ENCODE data around the gene RTP2. TPM values are rescaled to one million over a fixed set of nuclear protein-coding genes. Genes with fewer than 3 reads are reported as not detected.

Gene RTP2
- total RNA-seq, 4 donors from 2014 or later = not detected

DNA sequence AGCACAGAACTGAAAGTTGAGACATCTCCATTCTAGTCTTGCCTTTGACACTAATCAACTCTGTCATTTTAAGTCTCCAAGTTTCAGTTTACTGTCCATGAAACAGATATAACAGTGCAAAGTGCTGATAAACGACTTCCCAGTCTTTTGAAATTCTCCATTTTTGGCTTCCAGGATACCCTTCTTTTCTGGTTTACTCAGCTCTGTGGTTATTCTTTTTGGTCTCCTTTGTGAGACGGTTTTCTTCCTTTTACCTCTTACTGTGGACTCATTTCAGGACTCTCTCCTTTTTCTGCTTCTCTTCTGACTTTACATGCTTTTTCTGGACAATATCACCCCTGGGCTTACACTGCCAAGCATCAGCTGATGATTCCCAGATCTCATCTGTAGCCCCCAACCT is 51.1 kb downstream of the RTP2 start:
- ATAC-seq (ENCODE audit: low FRiP score) (no peak), DNase-seq (ENCODE audit: low spot score) (no peak)
- TF ChIP-seq, protein P1, sequence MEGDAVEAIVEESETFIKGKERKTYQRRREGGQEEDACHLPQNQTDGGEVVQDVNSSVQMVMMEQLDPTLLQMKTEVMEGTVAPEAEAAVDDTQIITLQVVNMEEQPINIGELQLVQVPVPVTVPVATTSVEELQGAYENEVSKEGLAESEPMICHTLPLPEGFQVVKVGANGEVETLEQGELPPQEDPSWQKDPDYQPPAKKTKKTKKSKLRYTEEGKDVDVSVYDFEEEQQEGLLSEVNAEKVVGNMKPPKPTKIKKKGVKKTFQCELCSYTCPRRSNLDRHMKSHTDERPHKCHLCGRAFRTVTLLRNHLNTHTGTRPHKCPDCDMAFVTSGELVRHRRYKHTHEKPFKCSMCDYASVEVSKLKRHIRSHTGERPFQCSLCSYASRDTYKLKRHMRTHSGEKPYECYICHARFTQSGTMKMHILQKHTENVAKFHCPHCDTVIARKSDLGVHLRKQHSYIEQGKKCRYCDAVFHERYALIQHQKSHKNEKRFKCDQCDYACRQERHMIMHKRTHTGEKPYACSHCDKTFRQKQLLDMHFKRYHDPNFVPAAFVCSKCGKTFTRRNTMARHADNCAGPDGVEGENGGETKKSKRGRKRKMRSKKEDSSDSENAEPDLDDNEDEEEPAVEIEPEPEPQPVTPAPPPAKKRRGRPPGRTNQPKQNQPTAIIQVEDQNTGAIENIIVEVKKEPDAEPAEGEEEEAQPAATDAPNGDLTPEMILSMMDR (IDR thresholded peaks at IDR 0.05) = no peak

Other genes with a start within 250 kb of the RTP2 start
- gene SST, start 32.2 kb downstream of the RTP2 start, total RNA-seq = not detected
- gene BCL6, start 42.9 kb upstream of the RTP2 start, total RNA-seq = 100 to 1,000 TPM; 148 to 323 (median 179) TPM

Measured in omental fat pad (tissue), 4 donors.